Prostate gland (tissue), 2 donors: ENCODE data around the gene CTNND1. TPM values are rescaled to one million over a fixed set of nuclear protein-coding genes. Genes with fewer than 3 reads are reported as not detected.

ENCODE experiments used
- DNase-seq: peaks from one replicate; pipeline ENCODE4 v3.0.0-alpha.2; 2019; ENCODE audit warnings: low spot score
- H3K27ac ChIP-seq, 2 donors: fragments of 200-600 bp; sonication (generic); 2 replicates each; pipeline ENCODE4 v1.5.1; 2017 to 2019
- H3K27me3 ChIP-seq: fragments of 200-600 bp; sonication (generic); replicated peaks from 2 replicates; pipeline ENCODE4 v1.5.1; 2019; ENCODE audit not compliant: insufficient read depth
- H3K36me3 ChIP-seq, 2 donors: fragments of 200-600 bp; sonication (generic); 1 replicate in 1 of 2; 2 replicates in 1 of 2; pipeline versions ENCODE4 v1.5.1 to v1.8.1; 2017 to 2019
- H3K4me1 ChIP-seq: fragments of 200-600 bp; sonication (generic); replicated peaks from 2 replicates; pipeline ENCODE4 v1.5.1; 2019
- H3K4me3 ChIP-seq, 2 donors: fragments of 200-600 bp; sonication (generic); 2 replicates each; pipeline ENCODE4 v1.5.1; 2017 to 2019
- H3K9me3 ChIP-seq: fragments of 200-600 bp; sonication (generic); 2 replicates; pipeline ENCODE4 v1.5.1; 2017
- POLR2A ChIP-seq: fragments of 450-650 bp; IDR thresholded peaks from one replicate; pipeline ENCODE4 v1.6.1; 2016; ENCODE audit warnings: antibody characterized with exemption, mild to moderate bottlenecking
- POLR2AphosphoS5 ChIP-seq: sonication (generic); formaldehyde crosslinking; IDR thresholded peaks from one replicate; pipeline ENCODE4 v1.6.1; 2017; ENCODE audit warnings: antibody characterized with exemption
- WGBS: methylation state at CpG from one replicate; pipeline ENCODE4 v1.1.5; 2018; 5-methylcytosine and 5-hydroxymethylcytosine counted together
- intact Hi-C: fragments of 100-400 bp; cut with DNase I; formaldehyde crosslinking; loops from one replicate; pipeline ENCODE4 v1.14.2; 2022
- total RNA-seq, 2 donors: library from RNA; depleted of rRNA; stranded (reverse); fragments of >200 nt; gene quantifications; one replicate each; pipeline ENCODE4 v1.1.0, GENCODE V29; 2016
- TF ChIP-seq, protein P1 (sequence below), 4 experiments: fragments of 200-600 bp in 2 of 4; fragments of 450-650 bp in 2 of 4; sonication (generic) in 2 of 4; IDR thresholded peaks; 1 replicate in 3 of 4; 2 replicates in 1 of 4; pipeline ENCODE4 v1.5.1; 2016 to 2019; ENCODE audit warnings: antibody characterized with exemption in 4 of 4, mild to moderate bottlenecking in 2 of 4, moderate library complexity in 2 of 4

Gene CTNND1
- total RNA-seq, 2 donors from 2014 or later, result 189 to 223 TPM

DNA sequence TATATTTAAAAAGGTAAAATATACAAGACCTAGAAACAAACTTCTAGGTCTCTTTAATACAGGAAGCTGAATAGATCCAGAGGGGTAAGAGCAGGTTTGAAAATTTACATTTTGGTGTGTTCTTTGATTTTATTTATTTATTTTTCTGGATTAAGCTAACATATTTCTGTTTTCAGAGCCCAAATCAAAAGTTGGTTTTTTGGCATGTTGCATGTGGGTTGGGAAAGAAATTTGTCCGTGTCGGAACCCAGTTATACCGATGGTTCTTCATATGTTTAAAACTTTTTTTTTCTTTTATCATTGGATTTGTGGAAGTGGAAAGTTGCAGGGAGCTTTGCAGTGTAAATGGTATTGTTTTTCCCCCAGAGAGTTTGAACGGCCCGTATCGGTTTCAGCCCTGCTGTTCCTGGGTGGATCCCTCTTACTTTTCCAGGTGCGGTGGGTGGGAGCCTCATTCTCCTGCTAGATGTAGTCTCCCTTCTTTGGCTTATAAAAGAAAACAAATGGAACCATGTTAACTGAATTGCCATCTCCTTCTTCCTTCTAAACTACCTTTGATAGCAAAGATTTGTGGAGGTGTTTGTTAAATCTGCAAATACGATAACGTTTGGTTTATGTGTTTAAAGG, 746 bp downstream of the CTNND1 start:
- Histone ChIP-seq H3K9me3 (no peaks in the 10 kb centered on the region), H3K36me3 (no peaks in the 10 kb centered on the region), H3K4me3 (peak overlapping the region; percentile 46 to 69), H3K27me3 (no peaks in the 10 kb centered on the region), H3K4me1 (peaks cover 8% of the 10 kb centered on the region), H3K27ac (peak overlapping the region; percentile 92 to 97)
- TF ChIP-seq, protein P1, sequence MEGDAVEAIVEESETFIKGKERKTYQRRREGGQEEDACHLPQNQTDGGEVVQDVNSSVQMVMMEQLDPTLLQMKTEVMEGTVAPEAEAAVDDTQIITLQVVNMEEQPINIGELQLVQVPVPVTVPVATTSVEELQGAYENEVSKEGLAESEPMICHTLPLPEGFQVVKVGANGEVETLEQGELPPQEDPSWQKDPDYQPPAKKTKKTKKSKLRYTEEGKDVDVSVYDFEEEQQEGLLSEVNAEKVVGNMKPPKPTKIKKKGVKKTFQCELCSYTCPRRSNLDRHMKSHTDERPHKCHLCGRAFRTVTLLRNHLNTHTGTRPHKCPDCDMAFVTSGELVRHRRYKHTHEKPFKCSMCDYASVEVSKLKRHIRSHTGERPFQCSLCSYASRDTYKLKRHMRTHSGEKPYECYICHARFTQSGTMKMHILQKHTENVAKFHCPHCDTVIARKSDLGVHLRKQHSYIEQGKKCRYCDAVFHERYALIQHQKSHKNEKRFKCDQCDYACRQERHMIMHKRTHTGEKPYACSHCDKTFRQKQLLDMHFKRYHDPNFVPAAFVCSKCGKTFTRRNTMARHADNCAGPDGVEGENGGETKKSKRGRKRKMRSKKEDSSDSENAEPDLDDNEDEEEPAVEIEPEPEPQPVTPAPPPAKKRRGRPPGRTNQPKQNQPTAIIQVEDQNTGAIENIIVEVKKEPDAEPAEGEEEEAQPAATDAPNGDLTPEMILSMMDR (IDR thresholded peaks at IDR 0.05), result no peak
- TF ChIP-seq POLR2A (peak; percentile 31), POLR2AphosphoS5 (no peak)
- under 1% methylated on average over 9 of the region's 9 CpGs for WGBS
- DNase-seq, result peak; percentile 30
- intact Hi-C loops, result loop anchor here (5.0 kb wide), 2 partner anchors 40 to 95 kb away; partner anchors contain the start of gene ZDHHC5

DNA sequence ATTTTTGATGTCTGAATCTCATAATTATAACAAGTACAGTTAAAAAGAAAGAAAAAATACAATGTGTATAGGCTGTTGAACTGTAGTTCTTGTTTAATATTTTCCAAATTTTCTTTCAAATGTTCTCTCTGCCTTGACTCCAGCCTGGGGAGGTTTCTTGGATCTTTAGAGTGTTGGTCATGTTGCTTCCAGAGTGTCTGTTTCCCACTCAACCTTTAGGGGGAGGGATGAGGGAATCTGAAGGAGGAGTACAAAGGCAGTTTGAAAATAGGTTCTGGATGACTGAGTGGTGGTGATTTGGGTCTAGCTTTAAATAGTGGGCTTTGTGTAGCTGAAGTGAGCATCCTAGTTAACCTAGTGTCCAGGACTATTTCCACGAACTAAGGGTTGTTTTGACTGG, 2.0 kb downstream of the CTNND1 start:
- 4% methylated on average over 1 of the region's 1 CpG for WGBS
- Histone ChIP-seq H3K27ac (peak overlapping the region; percentile 92 to 97), H3K4me1 (peaks cover 8% of the 10 kb centered on the region), H3K36me3 (no peaks in the 10 kb centered on the region), H3K4me3 (peak overlapping the region; percentile 46 to 69), H3K9me3 (no peaks in the 10 kb centered on the region), H3K27me3 (no peaks in the 10 kb centered on the region)
- TF ChIP-seq POLR2A (peak; percentile 16), POLR2AphosphoS5 (peak; percentile 58)
- TF ChIP-seq, protein P1 (IDR thresholded peaks at IDR 0.05), result peak in 2 of 4 experiments; percentile 41
- intact Hi-C loops, result loop anchor here (5.0 kb wide), 2 partner anchors 39 to 96 kb away; partner anchors contain the start of gene ZDHHC5
- peak; percentile 15 for DNase-seq

- H3K27me3 ChIP-seq, result no peaks in the 10 kb centered on the region
- peaks cover 8% of the 10 kb centered on the region for H3K4me1 ChIP-seq
- intact Hi-C loops, result loop anchor here (5.0 kb wide), 2 partner anchors 38 to 97 kb away; partner anchors contain the start of gene ZDHHC5
- no peak for DNase-seq
- no peaks in the 10 kb centered on the region for H3K9me3 ChIP-seq
- H3K27ac ChIP-seq, result peak overlapping the region; percentile 92 to 97
- H3K4me3 ChIP-seq, result peak overlapping the region; percentile 46 to 69
- H3K36me3 ChIP-seq, result no peaks in the 10 kb centered on the region
- 8% methylated on average over 4 of the region's 4 CpGs for WGBS
- TF ChIP-seq, protein P1 (IDR thresholded peaks at IDR 0.05), result no peak
- no peak for TF ChIP-seq POLR2A
These were observed 2.4 kb downstream of the CTNND1 start for GRCh38 chr11:57764021-57764420.

DNA sequence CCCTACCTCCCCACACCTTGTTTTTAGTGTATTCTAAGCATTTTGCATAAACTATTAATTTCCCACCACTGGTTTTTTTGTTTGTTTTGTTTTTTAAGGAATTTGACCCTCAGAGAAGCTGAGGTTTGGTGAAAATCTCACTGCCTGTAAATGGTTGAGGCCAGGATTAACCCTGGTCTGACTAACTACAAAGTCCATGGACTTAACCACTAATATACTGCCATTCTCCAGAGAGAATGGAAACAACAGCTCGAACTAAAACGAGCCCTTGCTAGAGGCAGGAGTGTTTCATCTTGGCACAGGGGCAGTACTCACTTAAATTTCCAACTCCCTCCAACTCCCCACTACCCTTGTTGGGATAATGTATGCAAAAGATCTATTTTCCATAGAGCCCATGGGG, 3.0 kb downstream of the CTNND1 start:
- no peak for TF ChIP-seq POLR2AphosphoS5
- TF ChIP-seq, protein P1 (IDR thresholded peaks at IDR 0.05), result no peak
- no peak for TF ChIP-seq POLR2A
- intact Hi-C loops, result loop anchor here (5.0 kb wide), 2 partner anchors 38 to 97 kb away; partner anchors contain the start of gene ZDHHC5
- peaks cover 8% of the 10 kb centered on the region for H3K4me1 ChIP-seq
- H3K9me3 ChIP-seq, result no peaks in the 10 kb centered on the region
- peak overlapping the region; percentile 92 to 97 for H3K27ac ChIP-seq
- no peaks in the 10 kb centered on the region for H3K36me3 ChIP-seq
- DNase-seq, result no peak
- no peaks in the 10 kb centered on the region for H3K27me3 ChIP-seq
- WGBS, result 8% methylated on average over 2 of the region's 2 CpGs
- H3K4me3 ChIP-seq, result peak overlapping the region; percentile 46 to 69

DNA sequence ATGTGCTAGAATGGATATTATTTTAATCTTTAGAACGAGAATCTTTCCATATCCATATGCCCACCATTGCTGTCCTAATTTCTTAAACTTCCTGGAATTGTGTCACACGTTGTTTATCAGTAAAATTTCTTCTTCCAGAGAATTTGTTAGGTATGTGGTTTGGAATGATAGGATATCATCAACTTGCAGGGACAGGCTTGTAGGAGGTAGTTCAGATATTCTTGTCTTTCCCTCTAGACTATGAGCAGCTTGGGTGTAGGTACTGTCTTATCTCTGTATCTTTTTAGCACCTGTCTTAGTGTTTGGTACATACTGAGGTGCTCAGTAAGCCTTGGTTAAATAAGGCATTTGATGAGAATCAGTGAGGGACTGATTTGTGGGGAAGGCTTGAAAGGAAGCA, 3.4 kb downstream of the CTNND1 start:
- 10% methylated on average over 2 of the region's 2 CpGs for WGBS
- TF ChIP-seq POLR2AphosphoS5 (no peak), POLR2A (no peak)
- TF ChIP-seq, protein P1 (IDR thresholded peaks at IDR 0.05), result no peak
- Histone ChIP-seq H3K9me3 (no peaks in the 10 kb centered on the region), H3K27ac (peak overlapping the region; percentile 92 to 97), H3K36me3 (no peaks in the 10 kb centered on the region), H3K27me3 (no peaks in the 10 kb centered on the region), H3K4me1 (peaks cover 8% of the 10 kb centered on the region), H3K4me3 (peak overlapping the region; percentile 46 to 69)
- DNase-seq, result no peak
- intact Hi-C loops, result loop anchor here (5.0 kb wide), 2 partner anchors 37 to 98 kb away; partner anchors contain the start of gene ZDHHC5
